ENCODE data around the gene BCAS3. TPM values are rescaled to one million over a fixed set of nuclear protein-coding genes. Genes with fewer than 3 reads are reported as not detected.

The BCAS3 gene
- total and polyA plus RNA-seq, 9 donors: 9.4 to 37.0 (median 21.6) TPM

DNA sequence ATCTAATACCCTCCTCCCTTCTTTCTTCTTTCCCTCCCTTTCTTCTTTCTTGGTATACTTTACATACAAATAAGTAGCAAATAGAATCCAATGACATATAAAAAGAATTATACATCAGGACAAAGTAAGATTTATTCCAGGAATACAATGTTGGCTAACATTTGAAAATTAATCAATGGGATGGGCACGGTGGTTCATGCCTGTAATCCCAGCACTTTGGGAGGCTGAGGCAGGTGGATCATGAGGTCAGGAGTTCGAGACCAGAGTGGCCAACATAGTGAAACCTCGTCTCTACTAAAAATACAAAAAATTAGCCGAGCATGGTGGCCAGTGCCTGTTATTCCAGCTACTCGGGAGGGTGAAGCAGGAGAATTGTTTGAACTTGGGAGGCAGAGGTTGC lies 72.1 kb downstream of the BCAS3 start:
- intact Hi-C loops (cut with DNase I): no loop called here
- Histone ChIP-seq H3K27ac (no peak overlapping the region), H3K27me3 (no peaks in the 10 kb centered on the region), H3K4me1 (ENCODE audit: insufficient read depth) (no peaks in the 10 kb centered on the region), H3K36me3 (no peaks in the 10 kb centered on the region), H3K4me3 (no peak overlapping the region), H3K9me3 (no peaks in the 10 kb centered on the region)
- no peak for TF ChIP-seq EP300 (IDR thresholded peaks at IDR 0.05)
- TF ChIP-seq POLR2A (IDR thresholded peaks at IDR 0.05): no peak
- TF ChIP-seq, protein P1, sequence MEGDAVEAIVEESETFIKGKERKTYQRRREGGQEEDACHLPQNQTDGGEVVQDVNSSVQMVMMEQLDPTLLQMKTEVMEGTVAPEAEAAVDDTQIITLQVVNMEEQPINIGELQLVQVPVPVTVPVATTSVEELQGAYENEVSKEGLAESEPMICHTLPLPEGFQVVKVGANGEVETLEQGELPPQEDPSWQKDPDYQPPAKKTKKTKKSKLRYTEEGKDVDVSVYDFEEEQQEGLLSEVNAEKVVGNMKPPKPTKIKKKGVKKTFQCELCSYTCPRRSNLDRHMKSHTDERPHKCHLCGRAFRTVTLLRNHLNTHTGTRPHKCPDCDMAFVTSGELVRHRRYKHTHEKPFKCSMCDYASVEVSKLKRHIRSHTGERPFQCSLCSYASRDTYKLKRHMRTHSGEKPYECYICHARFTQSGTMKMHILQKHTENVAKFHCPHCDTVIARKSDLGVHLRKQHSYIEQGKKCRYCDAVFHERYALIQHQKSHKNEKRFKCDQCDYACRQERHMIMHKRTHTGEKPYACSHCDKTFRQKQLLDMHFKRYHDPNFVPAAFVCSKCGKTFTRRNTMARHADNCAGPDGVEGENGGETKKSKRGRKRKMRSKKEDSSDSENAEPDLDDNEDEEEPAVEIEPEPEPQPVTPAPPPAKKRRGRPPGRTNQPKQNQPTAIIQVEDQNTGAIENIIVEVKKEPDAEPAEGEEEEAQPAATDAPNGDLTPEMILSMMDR (IDR thresholded peaks at IDR 0.05): no peak
- 95 to 96% (median 95%) methylated on average over 5 of the region's 5 CpGs for WGBS, 3 donors
- no peak for DNase-seq

DNA sequence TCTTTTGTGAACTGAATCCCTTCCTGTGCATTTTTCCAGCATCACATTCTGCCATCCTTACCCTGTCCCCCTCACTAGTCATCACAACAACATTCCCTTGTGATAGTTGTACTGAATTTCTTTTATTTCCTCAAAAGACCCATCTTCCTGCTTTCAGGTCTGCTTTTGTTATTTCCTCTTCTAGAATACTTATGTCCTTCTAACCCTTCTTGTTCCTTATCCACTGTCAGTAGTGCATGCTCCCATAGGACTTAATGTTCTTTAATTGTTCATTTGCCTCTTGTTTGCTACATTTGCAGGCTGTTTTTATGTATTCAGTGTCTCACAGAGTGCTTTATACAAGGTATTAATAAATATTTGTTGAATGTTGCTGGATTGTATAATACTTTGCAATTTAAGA lies 73.0 kb downstream of the BCAS3 start:
- no peak for DNase-seq
- H3K27me3 ChIP-seq: no peaks in the 10 kb centered on the region
- H3K4me3 ChIP-seq: no peak overlapping the region
- no peaks in the 10 kb centered on the region for H3K36me3 ChIP-seq
- no peaks in the 10 kb centered on the region for H3K9me3 ChIP-seq
- no peak overlapping the region for H3K27ac ChIP-seq
- TF ChIP-seq, protein P1 (IDR thresholded peaks at IDR 0.05): no peak
- TF ChIP-seq EP300 (IDR thresholded peaks at IDR 0.05) (no peak), POLR2A (IDR thresholded peaks at IDR 0.05) (no peak)
- intact Hi-C loops (cut with DNase I): no loop called here
- no peaks in the 10 kb centered on the region for H3K4me1 ChIP-seq (ENCODE audit: insufficient read depth)

DNA sequence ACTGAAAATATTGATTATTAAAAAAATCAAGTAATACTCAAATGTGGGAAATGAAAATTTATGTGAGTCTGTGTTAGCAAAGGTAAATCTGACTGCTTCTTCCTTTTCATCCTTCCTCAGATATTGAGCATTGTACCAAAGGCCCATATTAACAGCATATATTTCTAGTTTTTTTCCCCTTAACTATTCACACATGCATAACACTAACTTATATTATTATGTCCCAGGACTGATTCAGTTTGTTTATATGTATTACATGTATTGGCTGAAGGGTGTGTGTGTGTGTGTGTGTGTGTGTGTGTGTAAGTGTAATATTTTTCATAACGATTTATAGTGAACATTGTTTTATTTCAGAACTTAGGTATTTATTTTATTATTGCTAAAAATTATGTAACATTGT lies 74.2 kb downstream of the BCAS3 start:
- WGBS, 3 donors: 84 to 93% (median 92%) methylated on average over 1 of the region's 1 CpG
- Histone ChIP-seq H3K27ac (no peak overlapping the region), H3K36me3 (no peaks in the 10 kb centered on the region), H3K4me1 (ENCODE audit: insufficient read depth) (no peaks in the 10 kb centered on the region), H3K4me3 (no peak overlapping the region), H3K9me3 (no peaks in the 10 kb centered on the region), H3K27me3 (no peaks in the 10 kb centered on the region)
- no peak for TF ChIP-seq EP300 (IDR thresholded peaks at IDR 0.05)
- TF ChIP-seq, protein P1 (IDR thresholded peaks at IDR 0.05): no peak
- TF ChIP-seq POLR2A (IDR thresholded peaks at IDR 0.05): no peak
- DNase-seq: no peak
- intact Hi-C loops (cut with DNase I): no loop called here

DNA sequence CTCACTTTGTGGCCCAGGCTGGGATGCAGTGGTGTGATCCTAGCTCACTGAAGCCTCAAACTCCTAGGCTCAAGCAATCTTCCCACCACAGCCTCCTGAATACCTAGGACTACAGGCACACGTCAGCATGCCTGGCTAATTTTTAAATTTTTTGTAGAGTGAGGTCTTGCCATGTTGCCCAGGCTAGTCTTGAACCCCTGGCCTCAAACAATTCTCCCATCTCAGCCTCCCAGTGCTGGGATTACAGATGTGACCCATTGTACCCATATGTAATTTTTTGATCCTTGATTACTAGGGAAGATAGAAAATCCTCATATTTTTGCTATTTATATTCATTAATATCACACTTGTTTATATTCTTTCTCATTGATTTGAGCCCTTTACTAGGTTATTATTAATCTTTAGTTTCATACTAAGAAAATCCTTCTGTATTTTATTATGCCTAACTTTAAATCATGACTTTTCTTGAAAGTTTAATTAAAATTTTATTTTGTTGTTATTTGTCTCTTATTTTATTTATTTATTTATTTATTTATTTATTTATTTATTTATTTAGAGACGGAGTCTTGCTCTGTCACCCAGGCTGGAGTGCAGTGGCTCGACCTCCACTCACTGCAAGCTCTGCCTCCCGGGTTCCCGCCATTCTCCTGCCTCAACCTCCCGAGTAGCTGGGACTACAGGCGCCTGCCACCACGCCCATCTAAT lies 75.4 kb downstream of the BCAS3 start:
- no peak for DNase-seq
- Histone ChIP-seq H3K9me3 (no peaks in the 10 kb centered on the region), H3K36me3 (no peaks in the 10 kb centered on the region), H3K4me3 (no peak overlapping the region), H3K4me1 (ENCODE audit: insufficient read depth) (no peaks in the 10 kb centered on the region), H3K27ac (no peak overlapping the region), H3K27me3 (no peaks in the 10 kb centered on the region)
- TF ChIP-seq, protein P1 (IDR thresholded peaks at IDR 0.05): no peak
- TF ChIP-seq EP300 (IDR thresholded peaks at IDR 0.05) (no peak), POLR2A (IDR thresholded peaks at IDR 0.05) (no peak)
- intact Hi-C loops (cut with DNase I): no loop called here
- WGBS, 3 donors: 97 to 99% (median 97%) methylated on average over 8 of the region's 8 CpGs

Measured in ovary (tissue), 9 donors.